ENCODE data around the gene CDCA4.
"Not testable (repeated sequence)": the region's sequence is repeated elsewhere in the genome, so short reads cannot be mapped to it uniquely, and the experiment has no call there.

The CDCA4 gene

GRCh38 chr14:105056303-105056831 lies 35.5 kb upstream of the CDCA4 start:
- no peak for DNase-seq

- no peak for DNase-seq
Observed at GRCh38 chr14:105055736-105056302, 34.9 kb upstream of the CDCA4 start.

GRCh38 chr14:105055334-105055733 lies 34.5 kb upstream of the CDCA4 start:
- no peak for DNase-seq

GRCh38 chr14:105053996-105054395 lies 33.1 kb upstream of the CDCA4 start:
- DNase-seq = no peak

GRCh38 chr14:105053421-105053820 lies 32.5 kb upstream of the CDCA4 start:
- no peak for DNase-seq

- DNase-seq = no peak
Observed at GRCh38 chr14:105052110-105052458, 31.2 kb upstream of the CDCA4 start.

GRCh38 chr14:105051182-105052109 lies 30.6 kb upstream of the CDCA4 start:
- no peak for DNase-seq

GRCh38 chr14:105050551-105050897 lies 29.6 kb upstream of the CDCA4 start:
- DNase-seq = peak; percentile 43 to 55

GRCh38 chr14:105049753-105050550 lies 29.1 kb upstream of the CDCA4 start:
- DNase-seq = no peak

GRCh38 chr14:105047283-105048016 lies 26.6 kb upstream of the CDCA4 start:
- DNase-seq = no peak

- DNase-seq = no peak
Observed at GRCh38 chr14:105046891-105047282, 26.0 kb upstream of the CDCA4 start.

- peak; percentile 67 to 70 for DNase-seq
Observed at GRCh38 chr14:105045710-105046326, 24.9 kb upstream of the CDCA4 start.

- DNase-seq = no peak
Observed at GRCh38 chr14:105043641-105044040, 22.8 kb upstream of the CDCA4 start.

GRCh38 chr14:105042813-105043212 lies 21.9 kb upstream of the CDCA4 start:
- DNase-seq = no peak

GRCh38 chr14:105041841-105042765 lies 21.2 kb upstream of the CDCA4 start:
- no peak for DNase-seq

GRCh38 chr14:105039458-105040205 lies 18.7 kb upstream of the CDCA4 start:
- no peak for DNase-seq

GRCh38 chr14:105035616-105036015 lies 14.7 kb upstream of the CDCA4 start:
- DNase-seq = not testable (repeated sequence)

GRCh38 chr14:105034315-105035039 lies 13.6 kb upstream of the CDCA4 start:
- DNase-seq = no peak

GRCh38 chr14:105033412-105033900 lies 12.6 kb upstream of the CDCA4 start:
- DNase-seq = not testable (repeated sequence)

Measured in SHP77 (cell line).